NCI-H226 (cell line): ENCODE results near the gene ARID5B.

Source experiments
- DNase-seq: peaks from one replicate; pipeline ENCODE4 v3.0.0-alpha.2; 2015

The ARID5B gene

GRCh38 chr10:61883371-61884025, 18.0 kb upstream of the ARID5B start:
- no peak for DNase-seq

- no peak for DNase-seq
Observed at GRCh38 chr10:61887772-61888171, 13.7 kb upstream of the ARID5B start.

DNA sequence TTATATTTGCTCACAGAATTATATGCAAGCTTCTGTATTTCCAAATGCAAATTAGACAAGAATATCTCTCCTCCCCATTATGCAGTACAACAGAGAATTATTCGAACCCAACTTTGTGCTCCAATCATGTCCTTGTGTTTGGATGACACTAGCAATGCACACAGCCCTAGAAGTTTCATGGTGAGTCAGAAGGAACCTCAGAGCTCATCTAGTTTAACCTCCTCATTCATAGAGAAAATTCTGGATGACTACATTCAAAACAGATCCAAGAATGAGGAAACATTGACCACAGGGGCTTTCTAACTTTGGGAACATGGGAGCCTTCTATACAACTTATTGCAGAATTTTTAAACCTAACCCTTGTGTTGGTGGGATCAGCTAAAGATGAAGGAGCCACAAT, 12.8 kb upstream of the ARID5B start:
- DNase-seq, result no peak

- no peak for DNase-seq
Observed at GRCh38 chr10:61890430-61890829, 11.1 kb upstream of the ARID5B start.

GRCh38 chr10:61890881-61891409, 10.6 kb upstream of the ARID5B start:
- DNase-seq, result no peak

- no peak for DNase-seq
Observed at GRCh38 chr10:61891906-61892585, 9.5 kb upstream of the ARID5B start.

GRCh38 chr10:61892961-61893360, 8.5 kb upstream of the ARID5B start:
- no peak for DNase-seq

DNA sequence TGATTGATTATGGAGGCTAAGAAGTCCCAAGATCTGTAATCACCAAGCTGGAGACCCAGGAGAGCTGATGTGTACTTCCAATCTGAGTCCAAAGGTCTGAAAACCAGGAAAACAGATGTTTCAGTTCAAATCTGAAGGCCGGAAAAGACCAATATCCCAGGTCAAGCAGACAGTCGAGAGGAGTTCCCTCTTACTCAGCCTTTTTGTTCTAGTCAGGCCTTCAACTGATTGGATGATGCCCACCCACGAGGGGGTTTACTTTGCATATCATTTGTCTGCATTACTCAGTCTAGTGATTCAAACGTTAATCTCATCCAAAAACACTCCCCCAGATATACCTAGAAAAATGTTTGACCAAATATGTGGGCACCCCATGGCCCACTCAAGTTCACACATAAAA, 7.4 kb upstream of the ARID5B start:
- no peak for DNase-seq

- no peak for DNase-seq
Observed at GRCh38 chr10:61895898-61896600, 5.5 kb upstream of the ARID5B start.

- DNase-seq, result peak; percentile 15
Observed at GRCh38 chr10:61896854-61897661, 4.4 kb upstream of the ARID5B start.

DNA sequence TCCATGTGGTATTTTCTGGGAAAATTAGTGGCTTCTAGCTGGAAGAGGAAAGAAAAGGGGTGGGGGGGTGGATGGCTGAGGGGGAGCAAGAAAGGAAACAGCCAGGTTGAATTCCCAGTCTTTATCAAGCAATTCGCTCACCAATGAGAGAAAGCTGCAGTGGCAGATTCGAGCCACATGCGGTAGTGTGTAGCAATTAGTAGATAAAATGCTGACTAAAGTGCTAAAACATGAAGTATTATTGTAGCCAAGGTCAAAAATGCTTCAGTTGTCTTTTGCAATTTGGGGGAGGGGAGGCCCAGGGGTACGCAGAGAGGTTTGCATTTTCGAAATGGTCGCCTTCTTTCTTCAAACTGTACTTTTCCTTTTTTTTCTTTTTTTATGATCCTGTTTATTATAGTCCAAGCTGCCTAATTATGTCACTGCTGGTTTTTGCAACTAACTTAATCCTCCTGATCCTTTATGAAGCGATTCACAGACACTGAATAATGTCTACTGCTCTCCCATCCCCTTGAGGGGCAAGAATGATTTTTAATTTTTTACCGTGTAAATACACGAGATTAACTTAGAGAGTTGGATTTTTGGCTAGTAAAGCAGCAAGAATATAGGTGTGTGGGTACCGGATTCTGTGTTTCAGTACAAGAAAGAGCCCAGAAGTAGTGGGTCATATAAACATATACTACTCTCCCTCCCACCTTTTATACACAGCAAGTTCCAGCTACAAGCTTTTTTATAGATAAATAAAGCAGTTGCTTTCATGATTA, 3.6 kb upstream of the ARID5B start:
- DNase-seq, result peak; percentile 49

DNA sequence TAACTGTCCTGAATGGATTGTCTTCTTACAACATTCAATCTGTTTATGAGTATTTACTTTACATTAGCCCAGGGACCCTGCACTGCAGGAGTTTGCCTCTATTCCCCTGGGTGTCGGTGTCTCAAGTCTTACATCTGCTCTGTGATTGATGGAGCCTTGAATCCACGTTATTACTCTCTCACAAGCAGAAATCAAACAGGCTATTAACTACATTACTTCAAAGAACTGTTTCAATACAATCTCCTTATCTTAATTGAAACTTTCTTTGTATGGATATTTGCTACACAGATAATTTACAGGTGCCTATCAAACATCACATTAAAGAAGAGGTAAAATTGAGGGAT, 3.1 kb upstream of the ARID5B start:
- no peak for DNase-seq

- peak; percentile 67 for DNase-seq
Observed at GRCh38 chr10:61899069-61899531, 2.4 kb upstream of the ARID5B start.

DNA sequence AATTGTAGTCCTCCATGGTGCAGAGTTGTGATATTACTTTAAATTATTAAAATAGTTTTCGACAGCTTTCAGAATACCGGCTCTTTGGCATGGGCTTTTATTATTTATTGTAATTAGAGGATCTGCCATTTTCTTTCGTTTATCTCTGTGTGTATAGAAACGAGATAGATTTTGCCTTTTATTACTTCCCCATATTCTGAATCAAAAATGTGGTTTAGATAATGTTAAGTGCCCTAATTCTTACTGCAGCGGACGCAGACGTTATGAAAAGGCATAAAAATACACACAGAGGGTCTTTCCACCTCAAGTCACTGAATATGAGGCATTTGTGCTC, 1.9 kb upstream of the ARID5B start:
- no peak for DNase-seq

- peak; percentile 40 for DNase-seq
Observed at GRCh38 chr10:61899997-61900828, 1.3 kb upstream of the ARID5B start.

- no peak for DNase-seq
Observed at GRCh38 chr10:61901829-61902444, 438 bp downstream of the ARID5B start.

DNA sequence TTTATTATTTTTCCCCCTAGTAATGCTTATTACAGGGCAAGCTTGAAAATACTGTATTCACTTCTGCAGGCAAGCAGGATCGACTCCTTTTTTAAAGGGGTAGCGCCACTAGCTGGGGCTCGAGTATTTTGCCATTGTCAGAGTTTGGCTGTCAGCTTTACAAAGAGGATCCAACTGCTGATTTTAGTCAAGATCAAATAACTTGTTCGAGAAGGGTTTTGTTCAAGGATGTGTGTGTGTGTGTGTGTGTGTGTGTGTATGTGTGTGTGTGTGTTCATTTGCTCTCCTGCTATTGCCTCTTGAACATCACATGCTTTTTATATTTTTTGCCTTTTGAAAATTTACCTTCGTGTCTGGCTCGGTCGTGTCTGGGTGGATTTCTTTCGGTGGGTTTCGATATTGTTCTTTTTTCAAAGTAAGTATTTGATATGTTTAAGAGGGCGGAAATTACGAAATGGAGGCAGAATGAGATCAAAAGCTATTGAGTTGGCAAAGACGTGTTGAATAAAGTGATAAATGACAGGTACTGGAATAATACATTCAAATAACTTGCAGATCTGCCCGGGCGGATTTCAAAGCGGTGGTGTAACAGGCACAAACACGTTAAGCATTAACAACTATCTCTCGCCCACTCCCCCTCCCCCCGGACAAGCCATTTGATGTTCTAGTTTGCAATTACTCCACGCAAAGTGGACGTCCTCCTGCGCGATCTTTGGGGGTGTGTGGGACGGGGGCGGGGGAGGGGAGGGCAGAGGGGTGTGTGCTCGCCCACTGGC, 1.1 kb downstream of the ARID5B start:
- DNase-seq, result peak; percentile 32

GRCh38 chr10:61903221-61903927, 1.9 kb downstream of the ARID5B start:
- DNase-seq, result peak; percentile 24

GRCh38 chr10:61903928-61904344, 2.4 kb downstream of the ARID5B start:
- DNase-seq, result no peak
